ENCODE results near the gene DPYD.

DNA sequence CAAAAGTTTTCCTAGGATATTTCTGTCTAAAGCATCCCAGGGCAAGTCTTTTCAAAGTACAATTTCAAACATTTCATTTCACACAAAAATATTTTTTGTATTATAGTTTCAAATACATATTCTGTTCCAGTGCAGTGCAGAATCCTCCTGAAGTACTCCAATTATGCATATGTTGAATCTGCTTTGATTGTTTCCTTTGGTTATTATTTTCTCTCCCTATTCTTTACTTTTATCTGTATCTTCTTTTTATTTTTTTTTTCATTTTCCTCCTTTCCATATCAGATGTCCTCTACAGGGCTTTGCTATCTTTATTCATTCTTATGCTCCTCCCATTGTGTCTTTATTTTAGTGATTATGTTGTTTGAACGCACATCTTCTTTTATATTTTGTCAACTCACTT lies 274.8 kb downstream of the DPYD start:
- TF ChIP-seq, protein P1, sequence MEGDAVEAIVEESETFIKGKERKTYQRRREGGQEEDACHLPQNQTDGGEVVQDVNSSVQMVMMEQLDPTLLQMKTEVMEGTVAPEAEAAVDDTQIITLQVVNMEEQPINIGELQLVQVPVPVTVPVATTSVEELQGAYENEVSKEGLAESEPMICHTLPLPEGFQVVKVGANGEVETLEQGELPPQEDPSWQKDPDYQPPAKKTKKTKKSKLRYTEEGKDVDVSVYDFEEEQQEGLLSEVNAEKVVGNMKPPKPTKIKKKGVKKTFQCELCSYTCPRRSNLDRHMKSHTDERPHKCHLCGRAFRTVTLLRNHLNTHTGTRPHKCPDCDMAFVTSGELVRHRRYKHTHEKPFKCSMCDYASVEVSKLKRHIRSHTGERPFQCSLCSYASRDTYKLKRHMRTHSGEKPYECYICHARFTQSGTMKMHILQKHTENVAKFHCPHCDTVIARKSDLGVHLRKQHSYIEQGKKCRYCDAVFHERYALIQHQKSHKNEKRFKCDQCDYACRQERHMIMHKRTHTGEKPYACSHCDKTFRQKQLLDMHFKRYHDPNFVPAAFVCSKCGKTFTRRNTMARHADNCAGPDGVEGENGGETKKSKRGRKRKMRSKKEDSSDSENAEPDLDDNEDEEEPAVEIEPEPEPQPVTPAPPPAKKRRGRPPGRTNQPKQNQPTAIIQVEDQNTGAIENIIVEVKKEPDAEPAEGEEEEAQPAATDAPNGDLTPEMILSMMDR (IDR thresholded peaks at IDR 0.05) = no peak
- TF ChIP-seq POLR2AphosphoS5 (IDR thresholded peaks at IDR 0.05) (no peak), EP300 (IDR thresholded peaks at IDR 0.05) (no peak), POLR2A (IDR thresholded peaks at IDR 0.05) (no peak)

Measured in sigmoid colon (tissue), 4 donors.